ENCODE data around the gene GATD1.

Gene GATD1

GRCh38 chr11:777288-778255 lies at the start of gene GATD1:
GATD1 (minus strand) TSS chr11:777487; CDS start chr11:777462, 25 bp downstream.
- peak; percentile 58 for DNase-seq

- no peak for DNase-seq
Observed at GRCh38 chr11:826836-827145, 49.5 kb upstream of the GATD1 start.

GRCh38 chr11:826227-826621 lies 48.9 kb upstream of the GATD1 start:
- no peak for DNase-seq

GRCh38 chr11:825366-826226 lies 48.3 kb upstream of the GATD1 start:
- no peak for DNase-seq

- DNase-seq: no peak
Observed at GRCh38 chr11:824942-825341, 47.7 kb upstream of the GATD1 start.

- DNase-seq: peak; percentile 29
Observed at GRCh38 chr11:824292-824880, 47.1 kb upstream of the GATD1 start.

- DNase-seq: no peak
Observed at GRCh38 chr11:823441-824291, 46.4 kb upstream of the GATD1 start.

GRCh38 chr11:821512-822371 lies 44.5 kb upstream of the GATD1 start:
- no peak for DNase-seq

- DNase-seq: no peak
Observed at GRCh38 chr11:820655-821511, 43.6 kb upstream of the GATD1 start.

GRCh38 chr11:819943-820649 lies 42.8 kb upstream of the GATD1 start:
- DNase-seq: peak; percentile 30

GRCh38 chr11:819129-819931 lies 42.0 kb upstream of the GATD1 start:
- peak; percentile 64 for DNase-seq

- DNase-seq: no peak
Observed at GRCh38 chr11:818396-819128, 41.3 kb upstream of the GATD1 start, which contains the start of gene PNPLA2. PNPLA2 (plus strand) TSS chr11:818914; CDS start chr11:819719, 805 bp downstream.

GRCh38 chr11:816433-816779 lies 39.1 kb upstream of the GATD1 start:
- no peak for DNase-seq

GRCh38 chr11:815675-816432 lies 38.6 kb upstream of the GATD1 start:
- DNase-seq: no peak

- DNase-seq: no peak
Observed at GRCh38 chr11:813456-814096, 36.3 kb upstream of the GATD1 start.

GRCh38 chr11:813072-813455 lies 35.8 kb upstream of the GATD1 start:
- no peak for DNase-seq

GRCh38 chr11:812390-812789 lies 35.1 kb upstream of the GATD1 start:
- no peak for DNase-seq

Data from NCI-H748 treated with DMSO at 0.1 percent for 48 hours (cell line).